ELF-1 (cell line): ENCODE results near the gene COG2.
"Not testable (repeated sequence)": the region's sequence is repeated elsewhere in the genome, so short reads cannot be mapped to it uniquely, and the experiment has no call there.

ENCODE experiments used
- DNase-seq: peaks from one replicate; pipeline ENCODE4 v3.0.0-alpha.2; 2016; ENCODE audit warnings: low read depth, low spot score

COG2 gene

GRCh38 chr1:230627767-230628166 lies 14.5 kb upstream of the COG2 start:
- no peak for DNase-seq

DNA sequence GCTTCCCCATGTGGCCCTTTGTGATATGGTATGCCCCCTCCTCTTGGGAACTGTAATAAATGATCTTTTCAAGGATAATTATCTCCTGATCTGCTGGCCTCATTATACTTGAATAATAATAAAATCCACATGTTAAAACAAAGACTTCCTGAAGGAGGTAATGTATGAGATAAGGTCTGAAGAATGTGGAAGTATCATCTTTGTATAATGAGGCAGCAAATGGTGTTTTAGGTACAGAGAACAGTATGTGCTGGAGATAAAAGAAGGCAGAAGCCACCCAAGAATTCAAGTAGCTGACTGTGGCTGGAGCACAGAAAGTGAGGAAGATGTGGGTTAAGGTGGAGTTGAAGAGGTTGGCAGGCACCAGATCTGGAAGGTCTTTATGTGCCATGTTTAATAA lies 12.8 kb upstream of the COG2 start:
- DNase-seq: no peak

DNA sequence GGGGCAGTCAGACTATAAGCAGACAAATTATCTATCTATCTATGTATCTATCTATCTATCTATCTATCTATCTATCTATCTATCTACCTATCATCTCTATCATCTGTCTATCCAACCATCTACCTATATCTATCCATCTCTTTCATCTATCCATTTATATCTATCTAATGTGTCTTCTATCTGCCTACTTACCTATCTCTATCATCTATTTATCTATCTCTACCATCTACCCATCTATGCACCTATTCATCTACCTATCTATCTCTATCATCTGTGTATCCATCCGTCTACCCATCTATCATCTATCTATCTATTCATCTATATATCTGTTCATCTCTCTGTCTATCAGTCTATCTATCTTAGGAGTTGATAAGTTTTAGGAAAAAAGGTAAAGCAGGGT lies 10.8 kb upstream of the COG2 start:
- no peak for DNase-seq

DNA sequence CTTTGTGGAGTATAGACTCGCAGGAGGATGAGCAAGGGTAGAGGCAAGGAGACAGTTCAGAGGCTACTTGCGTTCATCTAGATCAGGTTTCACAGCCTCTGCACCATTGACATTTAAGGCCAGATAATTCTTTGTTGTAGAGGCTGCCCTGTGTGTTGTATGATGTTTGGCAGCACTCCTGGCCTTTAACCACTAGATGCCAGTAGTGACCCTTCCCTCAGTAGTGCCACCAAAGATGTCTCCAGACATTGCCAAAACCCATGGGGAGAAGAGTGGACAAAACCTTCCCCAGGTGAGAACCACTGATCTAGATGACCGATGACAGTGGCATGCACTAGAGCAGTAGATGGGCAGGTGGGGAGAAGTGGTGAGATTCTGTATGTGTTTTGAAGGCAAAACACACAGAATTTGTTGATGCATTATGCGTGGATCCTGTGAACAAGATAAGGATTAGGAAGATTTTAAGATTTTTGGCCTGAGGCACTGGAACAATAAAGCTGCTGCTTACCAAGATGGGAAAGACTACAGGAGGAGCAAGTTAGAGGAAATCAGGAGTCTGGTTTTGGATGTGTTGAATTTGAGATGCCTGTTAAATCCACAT lies 9.9 kb upstream of the COG2 start:
- peak; percentile 66 for DNase-seq

DNA sequence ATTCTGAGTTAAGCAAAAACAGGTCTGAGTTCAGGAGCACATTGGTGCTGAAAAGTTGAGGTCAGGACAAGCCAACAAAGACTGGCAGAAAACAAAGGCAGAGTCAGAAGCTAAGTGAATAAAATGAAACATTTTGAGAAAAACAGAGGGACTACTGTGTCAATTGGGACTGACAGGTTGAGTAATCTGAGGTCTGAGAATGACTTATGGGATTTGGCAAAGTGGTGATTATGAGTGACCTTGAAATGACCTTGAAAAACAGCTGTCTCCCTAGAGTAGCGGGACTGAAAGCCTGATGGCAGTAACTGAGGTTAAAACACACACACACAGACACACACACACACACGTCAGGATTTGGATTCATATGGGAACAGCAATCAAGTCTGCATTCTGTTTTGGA lies 8.8 kb upstream of the COG2 start:
- no peak for DNase-seq

- no peak for DNase-seq
Measured at GRCh38 chr1:230634384-230634783, 7.9 kb upstream of the COG2 start.

DNA sequence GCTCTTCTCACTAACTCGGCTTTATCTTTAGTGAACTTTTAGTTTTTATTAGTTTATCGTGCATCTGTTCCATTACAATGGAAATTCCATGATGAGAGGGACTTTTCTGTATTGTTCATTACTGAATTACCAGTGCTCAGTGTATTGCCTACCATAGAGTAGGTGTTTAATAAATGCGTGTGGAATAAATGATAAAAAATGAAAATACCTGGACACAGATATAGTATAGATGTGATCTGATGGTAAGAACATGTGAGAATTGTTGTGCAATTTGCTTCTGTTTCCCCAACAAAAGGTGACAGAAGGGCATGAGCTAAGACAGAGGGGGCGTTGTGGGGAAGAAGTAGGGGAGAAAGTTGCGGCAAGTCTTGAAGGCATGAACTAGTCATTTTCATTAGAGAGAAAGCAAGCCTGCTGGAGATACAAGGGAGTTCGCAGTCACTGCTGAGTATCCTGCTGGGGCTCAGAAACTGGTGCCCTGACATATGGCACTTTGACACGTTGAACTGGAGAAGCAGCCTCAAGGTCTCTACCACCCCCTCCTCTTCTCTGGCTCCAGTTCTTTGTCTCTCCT lies 5.6 kb upstream of the COG2 start:
- DNase-seq: no peak

DNA sequence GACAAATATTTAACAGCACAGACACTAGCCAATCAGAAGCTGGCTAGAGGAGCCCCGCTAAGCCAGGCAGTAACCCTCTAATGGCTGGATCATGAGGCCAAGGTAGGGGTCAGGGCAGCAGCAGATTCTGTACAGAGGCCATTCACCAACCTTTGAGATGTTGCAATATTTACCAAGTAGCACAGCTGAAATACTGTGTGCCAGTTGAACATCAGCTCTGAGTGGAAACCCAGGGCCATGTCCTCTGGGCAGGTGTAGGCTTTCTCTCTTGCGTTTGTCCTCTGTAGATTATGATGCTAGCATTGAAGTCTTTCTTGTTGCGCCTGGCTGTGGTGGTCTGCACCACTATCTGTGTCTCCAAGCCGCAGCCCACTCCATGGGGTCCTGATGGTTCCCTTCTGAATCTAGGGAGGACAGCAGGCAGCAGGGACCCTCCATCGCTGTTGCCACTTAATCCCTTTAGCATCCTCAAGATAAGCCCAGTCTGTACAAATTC lies 2.5 kb upstream of the COG2 start:
- DNase-seq: no peak

- DNase-seq: no peak
Measured at GRCh38 chr1:230641346-230641745, 935 bp upstream of the COG2 start.

DNA sequence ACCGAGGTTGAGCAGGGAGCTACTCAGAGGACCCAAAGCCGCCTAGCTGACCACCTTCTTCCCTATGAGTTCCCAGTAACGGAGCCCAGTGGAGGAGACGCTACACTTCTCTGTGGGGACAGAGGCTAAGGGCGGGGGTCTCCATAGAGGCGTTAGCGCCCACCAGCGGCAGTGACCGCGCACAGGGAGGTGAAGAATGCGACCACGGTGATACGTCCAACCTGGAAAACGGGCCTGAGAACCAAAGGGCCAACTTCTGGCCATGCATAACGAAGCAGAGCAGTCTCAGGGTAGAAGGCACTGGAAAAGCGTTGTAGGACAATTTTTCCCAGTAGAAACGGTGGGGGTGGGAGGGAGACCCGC lies 400 bp upstream of the COG2 start:
- DNase-seq: no peak

DNA sequence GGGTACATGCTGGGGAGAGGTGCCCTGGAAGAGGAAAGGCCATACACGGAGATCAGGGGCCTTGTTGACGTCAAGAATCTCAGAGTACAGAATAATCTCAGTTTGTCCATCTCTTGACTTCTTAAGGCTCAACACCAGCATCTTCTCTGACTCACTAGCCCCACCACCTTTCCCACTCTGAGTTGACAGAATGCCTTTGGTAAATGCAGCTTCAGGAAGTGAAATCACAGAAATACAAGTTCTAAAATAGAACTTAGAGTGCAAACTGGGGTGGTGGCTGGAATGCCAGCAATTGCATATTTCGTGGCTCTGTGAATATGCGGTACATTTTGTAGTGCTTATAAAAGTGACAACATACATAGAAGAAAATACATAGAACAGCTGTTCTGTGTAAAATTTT lies 1.6 kb downstream of the COG2 start:
- DNase-seq: no peak

DNA sequence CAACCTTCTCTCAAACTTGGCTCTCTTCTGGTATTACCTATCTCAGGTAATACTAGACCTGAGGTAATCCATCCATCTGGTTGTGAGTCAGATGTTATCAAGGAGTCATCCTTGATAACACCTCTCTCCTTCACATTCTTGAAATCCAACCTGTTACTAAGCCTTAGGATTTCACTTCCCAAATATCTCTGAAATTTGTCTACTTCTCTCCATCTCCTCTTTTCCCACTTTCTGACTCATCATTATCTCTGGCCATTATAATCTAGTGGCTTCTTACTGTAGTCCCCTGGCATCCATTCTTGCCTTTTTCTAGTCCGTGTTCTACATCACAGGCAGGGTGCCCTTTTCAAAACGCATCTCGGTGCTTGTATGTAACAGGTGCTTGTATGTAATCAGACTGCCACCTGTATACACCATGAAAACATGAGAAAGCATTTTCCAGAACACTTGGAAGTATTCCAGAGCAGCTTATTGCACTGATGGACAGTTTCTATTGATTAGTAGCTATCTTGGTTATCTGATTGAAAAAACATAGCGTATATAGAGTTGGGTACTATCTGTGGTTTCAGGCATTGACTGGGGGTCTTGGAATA lies 4.5 kb downstream of the COG2 start:
- no peak for DNase-seq

- DNase-seq: no peak
Measured at GRCh38 chr1:230647321-230647720, 5.0 kb downstream of the COG2 start.

DNA sequence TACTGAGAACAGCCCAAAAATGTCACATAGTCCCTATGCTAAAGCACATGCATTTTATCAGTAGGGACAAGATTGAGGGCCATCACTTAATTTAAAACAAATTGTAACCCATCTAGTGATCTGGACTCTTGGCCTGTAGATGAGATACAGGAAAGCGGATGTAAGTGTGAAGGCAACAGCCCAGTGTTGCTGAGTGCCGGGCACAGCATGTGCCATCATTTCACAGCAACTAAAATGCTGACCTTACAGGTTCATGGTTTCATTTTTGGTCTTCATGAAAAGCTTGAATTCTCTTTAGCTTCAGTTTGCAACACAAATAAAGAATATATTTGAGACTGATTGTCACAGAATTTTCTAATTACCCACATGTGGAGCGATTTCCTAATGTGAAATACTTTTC lies 5.8 kb downstream of the COG2 start:
- DNase-seq: no peak

GRCh38 chr1:230650300-230650699 lies 8.0 kb downstream of the COG2 start:
- no peak for DNase-seq

DNA sequence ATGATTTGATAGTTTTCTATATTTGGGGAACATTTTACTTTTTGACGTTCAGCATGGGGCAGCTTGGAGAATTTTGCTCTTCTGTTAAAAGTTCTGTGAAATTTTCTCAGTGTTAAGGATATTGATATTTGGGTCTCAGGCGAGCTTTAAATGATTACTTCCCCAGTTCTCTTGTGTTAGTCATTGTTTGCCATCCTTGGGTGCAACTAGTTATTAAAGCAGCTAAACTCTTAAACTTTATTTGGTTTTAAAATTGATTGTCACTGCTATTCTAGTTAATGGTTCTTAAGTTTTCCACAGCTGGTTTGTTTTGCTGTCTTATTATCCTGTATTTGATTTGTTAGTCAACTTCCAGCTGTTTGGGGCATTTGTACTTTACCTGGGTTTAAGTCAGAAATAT lies 9.0 kb downstream of the COG2 start:
- DNase-seq: no peak

DNA sequence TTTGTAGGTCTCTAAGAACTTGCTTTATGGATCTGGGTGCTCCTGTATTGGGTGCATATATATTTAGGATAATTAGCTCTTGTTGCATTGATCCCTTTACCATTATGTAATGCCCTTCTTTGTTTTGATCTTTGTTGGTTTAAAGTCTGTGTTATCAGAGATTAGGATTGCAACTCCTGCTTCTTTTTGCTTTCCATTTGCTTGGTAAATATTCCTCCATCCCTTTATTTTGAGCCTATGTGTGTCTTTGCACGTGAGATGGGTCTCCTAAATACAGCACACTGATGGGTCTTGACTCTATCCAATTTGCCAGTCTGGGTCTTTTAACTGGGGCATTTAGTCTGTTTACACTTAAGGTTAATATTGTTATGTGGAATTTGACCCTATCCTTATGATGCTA lies 14.4 kb downstream of the COG2 start:
- DNase-seq: not testable (repeated sequence)

DNA sequence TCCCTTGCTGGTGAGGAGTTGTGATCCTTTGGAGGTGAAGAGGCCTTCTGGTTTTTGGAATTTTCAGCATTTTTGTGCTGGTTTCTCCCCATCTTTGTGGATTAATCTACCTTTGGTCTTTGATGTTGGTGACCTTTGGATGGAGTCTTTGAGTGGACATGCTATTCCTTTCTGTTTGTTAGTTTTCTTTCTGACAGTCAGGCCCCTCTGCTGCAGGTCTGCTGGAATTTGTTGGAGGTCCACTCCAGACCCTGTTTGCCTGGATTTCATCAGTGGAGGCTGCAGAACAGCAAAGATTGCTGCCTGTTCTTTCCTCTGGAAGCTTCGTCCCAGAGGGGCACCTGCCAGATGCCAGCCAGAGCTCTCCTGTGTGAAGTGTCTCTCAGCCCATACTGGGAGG lies 15.8 kb downstream of the COG2 start:
- DNase-seq: not testable (repeated sequence)

DNA sequence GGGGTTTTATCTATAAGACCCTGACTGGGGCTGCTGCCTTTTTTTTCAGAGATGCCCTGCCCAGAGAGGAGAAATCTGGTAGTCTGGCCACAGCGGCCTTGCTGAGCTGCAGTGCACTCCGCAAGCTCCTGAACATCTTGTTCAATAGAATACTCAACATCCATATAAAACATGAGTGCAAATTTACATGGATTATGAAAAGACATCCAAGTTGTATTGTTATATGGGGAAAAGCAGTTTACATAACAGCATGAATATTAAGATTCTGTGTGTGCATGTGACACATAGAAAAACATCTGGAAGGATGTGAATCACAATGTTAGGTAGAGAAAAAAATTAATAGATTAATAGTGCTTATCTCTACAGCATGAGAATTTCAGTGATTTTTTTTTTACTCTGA lies 16.4 kb downstream of the COG2 start:
- DNase-seq: no peak

- DNase-seq: no peak
Measured at GRCh38 chr1:230661976-230662375, 19.7 kb downstream of the COG2 start.

GRCh38 chr1:230668227-230668626 lies 25.9 kb downstream of the COG2 start:
- no peak for DNase-seq

GRCh38 chr1:230669543-230669942 lies 27.3 kb downstream of the COG2 start:
- no peak for DNase-seq

- no peak for DNase-seq
Measured at GRCh38 chr1:230674581-230674980, 32.3 kb downstream of the COG2 start.

DNA sequence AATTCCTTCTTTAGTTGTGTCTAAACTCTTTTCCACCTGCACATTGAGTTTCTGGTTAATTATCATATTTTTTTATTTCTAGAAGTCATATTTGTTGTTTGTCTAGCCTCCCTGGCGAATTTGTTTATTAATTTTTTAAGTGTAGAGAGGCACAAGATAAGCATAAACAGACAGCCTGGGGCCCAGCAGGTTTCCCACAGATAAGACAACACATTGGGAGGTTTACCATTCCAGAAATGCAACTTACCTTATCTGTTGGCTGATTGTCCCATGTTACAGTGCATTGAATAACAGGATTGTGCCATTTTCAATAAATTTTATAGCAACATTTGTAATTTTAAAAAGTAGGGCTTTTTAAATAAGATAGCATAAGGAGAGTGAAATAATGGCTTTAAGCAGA lies 34.9 kb downstream of the COG2 start:
- no peak for DNase-seq
